HCT116 (cell line): ENCODE results near the gene KPRP.

Experiments
- EGR1 ChIP-seq: IDR thresholded peaks from 2 replicates; pipeline ENCODE4 v1.6.1; 2012; ENCODE audit warnings: low read depth
- EZH2 ChIP-seq: fragments of 200-600 bp; sonication (generic); IDR thresholded peaks from 2 replicates; pipeline ENCODE4 v1.6.1; 2017; ENCODE audit warnings: antibody characterized with exemption, mixed run types
- EZH2phosphoT487 ChIP-seq: fragments of 200-600 bp; IDR thresholded peaks from 2 replicates; pipeline ENCODE4 v1.6.1; 2018; ENCODE audit warnings: antibody characterized with exemption, borderline replicate concordance
- FOSL1 ChIP-seq: IDR thresholded peaks from 2 replicates; pipeline ENCODE4 v1.6.1; 2012; ENCODE audit warnings: low read depth
- POLR2A ChIP-seq: IDR thresholded peaks from 2 replicates; pipeline ENCODE4 v1.7.0; 2011; ENCODE audit warnings: borderline replicate concordance; ENCODE audit not compliant: insufficient read depth, insufficient read length; ENCODE audit errors: extremely low read depth
- POLR2AphosphoS5 ChIP-seq: IDR thresholded peaks from 2 replicates; pipeline ENCODE4 v1.6.1; 2011; ENCODE audit warnings: mild to moderate bottlenecking, low read depth, low read length, moderate library complexity
- SIN3A ChIP-seq: IDR thresholded peaks from 2 replicates; pipeline ENCODE4 v1.6.1; 2012; ENCODE audit warnings: low read depth
- SRF ChIP-seq: IDR thresholded peaks from 2 replicates; pipeline ENCODE4 v1.6.1; 2012; ENCODE audit warnings: low read depth
- YY1 ChIP-seq: IDR thresholded peaks from 2 replicates; pipeline ENCODE4 v1.6.1; 2011; ENCODE audit warnings: low read length, low read depth, moderate library complexity, mild to moderate bottlenecking; ENCODE audit not compliant: insufficient replicate concordance; ENCODE audit errors: extremely low read depth
- TF ChIP-seq, protein P1 (sequence below): IDR thresholded peaks from 2 replicates; pipeline ENCODE4 v1.6.1; 2012; ENCODE audit warnings: low read depth
- TF ChIP-seq, protein P2 (sequence below), 3 experiments: fragments of 200-600 bp in 1 of 3; sonication (generic) in 1 of 3; IDR thresholded peaks in 2 of 3; conservative IDR thresholded peaks in 1 of 3; 2 replicates each; pipeline ENCODE4 v1.5.1; 2012 to 2017; ENCODE audit warnings: low read depth in 2 of 3, low read length in 2 of 3, antibody characterized with exemption in 1 of 3, borderline replicate concordance in 1 of 3, control low read depth in 1 of 3, mild to moderate bottlenecking in 1 of 3, mixed read lengths in 1 of 3, mixed run types in 1 of 3, moderate library complexity in 1 of 3; ENCODE audit not compliant: insufficient read depth in 1 of 3
- TF ChIP-seq, protein P3 (sequence below): IDR thresholded peaks from 2 replicates; pipeline ENCODE4 v1.6.1; 2012
- TF ChIP-seq, protein P4 (sequence below): IDR thresholded peaks from 2 replicates; pipeline ENCODE4 v1.6.1; 2012

DNA sequence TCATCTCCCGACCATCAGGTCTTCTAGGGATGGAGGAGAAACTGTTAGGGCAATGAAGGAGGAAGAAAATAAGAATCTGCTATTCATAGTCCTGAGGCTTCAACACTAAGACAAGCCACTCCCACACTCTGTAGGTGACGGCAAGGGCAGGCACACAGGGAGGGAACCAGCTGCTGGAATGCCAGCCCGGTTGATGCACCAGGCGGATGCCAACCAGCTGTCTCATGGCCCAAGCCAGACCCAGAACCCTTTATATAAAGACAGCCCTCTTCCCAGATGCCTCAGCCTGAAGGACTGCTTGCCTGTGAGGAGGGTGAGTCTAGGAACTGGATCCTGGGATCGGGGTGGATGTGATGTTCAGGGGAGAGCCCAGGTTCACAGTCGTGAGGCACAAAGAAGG is at the start of gene KPRP:
- TF ChIP-seq YY1 (no peak), POLR2AphosphoS5 (no peak), SRF (no peak), EZH2phosphoT487 (no peak), POLR2A (no peak), EZH2 (no peak), FOSL1 (no peak), EGR1 (no peak), SIN3A (no peak)
- TF ChIP-seq, protein P1, sequence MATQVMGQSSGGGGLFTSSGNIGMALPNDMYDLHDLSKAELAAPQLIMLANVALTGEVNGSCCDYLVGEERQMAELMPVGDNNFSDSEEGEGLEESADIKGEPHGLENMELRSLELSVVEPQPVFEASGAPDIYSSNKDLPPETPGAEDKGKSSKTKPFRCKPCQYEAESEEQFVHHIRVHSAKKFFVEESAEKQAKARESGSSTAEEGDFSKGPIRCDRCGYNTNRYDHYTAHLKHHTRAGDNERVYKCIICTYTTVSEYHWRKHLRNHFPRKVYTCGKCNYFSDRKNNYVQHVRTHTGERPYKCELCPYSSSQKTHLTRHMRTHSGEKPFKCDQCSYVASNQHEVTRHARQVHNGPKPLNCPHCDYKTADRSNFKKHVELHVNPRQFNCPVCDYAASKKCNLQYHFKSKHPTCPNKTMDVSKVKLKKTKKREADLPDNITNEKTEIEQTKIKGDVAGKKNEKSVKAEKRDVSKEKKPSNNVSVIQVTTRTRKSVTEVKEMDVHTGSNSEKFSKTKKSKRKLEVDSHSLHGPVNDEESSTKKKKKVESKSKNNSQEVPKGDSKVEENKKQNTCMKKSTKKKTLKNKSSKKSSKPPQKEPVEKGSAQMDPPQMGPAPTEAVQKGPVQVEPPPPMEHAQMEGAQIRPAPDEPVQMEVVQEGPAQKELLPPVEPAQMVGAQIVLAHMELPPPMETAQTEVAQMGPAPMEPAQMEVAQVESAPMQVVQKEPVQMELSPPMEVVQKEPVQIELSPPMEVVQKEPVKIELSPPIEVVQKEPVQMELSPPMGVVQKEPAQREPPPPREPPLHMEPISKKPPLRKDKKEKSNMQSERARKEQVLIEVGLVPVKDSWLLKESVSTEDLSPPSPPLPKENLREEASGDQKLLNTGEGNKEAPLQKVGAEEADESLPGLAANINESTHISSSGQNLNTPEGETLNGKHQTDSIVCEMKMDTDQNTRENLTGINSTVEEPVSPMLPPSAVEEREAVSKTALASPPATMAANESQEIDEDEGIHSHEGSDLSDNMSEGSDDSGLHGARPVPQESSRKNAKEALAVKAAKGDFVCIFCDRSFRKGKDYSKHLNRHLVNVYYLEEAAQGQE: no peak
- TF ChIP-seq, protein P2, sequence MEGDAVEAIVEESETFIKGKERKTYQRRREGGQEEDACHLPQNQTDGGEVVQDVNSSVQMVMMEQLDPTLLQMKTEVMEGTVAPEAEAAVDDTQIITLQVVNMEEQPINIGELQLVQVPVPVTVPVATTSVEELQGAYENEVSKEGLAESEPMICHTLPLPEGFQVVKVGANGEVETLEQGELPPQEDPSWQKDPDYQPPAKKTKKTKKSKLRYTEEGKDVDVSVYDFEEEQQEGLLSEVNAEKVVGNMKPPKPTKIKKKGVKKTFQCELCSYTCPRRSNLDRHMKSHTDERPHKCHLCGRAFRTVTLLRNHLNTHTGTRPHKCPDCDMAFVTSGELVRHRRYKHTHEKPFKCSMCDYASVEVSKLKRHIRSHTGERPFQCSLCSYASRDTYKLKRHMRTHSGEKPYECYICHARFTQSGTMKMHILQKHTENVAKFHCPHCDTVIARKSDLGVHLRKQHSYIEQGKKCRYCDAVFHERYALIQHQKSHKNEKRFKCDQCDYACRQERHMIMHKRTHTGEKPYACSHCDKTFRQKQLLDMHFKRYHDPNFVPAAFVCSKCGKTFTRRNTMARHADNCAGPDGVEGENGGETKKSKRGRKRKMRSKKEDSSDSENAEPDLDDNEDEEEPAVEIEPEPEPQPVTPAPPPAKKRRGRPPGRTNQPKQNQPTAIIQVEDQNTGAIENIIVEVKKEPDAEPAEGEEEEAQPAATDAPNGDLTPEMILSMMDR (IDR thresholded peaks at IDR 0.05 in 2 of 3, conservative IDR thresholded peaks at IDR 0.05 in 1 of 3; ENCODE audit: borderline replicate concordance in 1 of 3, insufficient read depth in 1 of 3, low read depth in 2 of 3, low read length in 2 of 3): no peak
- TF ChIP-seq, protein P3, sequence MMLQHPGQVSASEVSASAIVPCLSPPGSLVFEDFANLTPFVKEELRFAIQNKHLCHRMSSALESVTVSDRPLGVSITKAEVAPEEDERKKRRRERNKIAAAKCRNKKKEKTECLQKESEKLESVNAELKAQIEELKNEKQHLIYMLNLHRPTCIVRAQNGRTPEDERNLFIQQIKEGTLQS: no peak
- TF ChIP-seq, protein P4, sequence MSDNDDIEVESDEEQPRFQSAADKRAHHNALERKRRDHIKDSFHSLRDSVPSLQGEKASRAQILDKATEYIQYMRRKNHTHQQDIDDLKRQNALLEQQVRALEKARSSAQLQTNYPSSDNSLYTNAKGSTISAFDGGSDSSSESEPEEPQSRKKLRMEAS: no peak
